Esophagus squamous epithelium (tissue), 5 donors: Measurements from ENCODE around the gene ARSI. TPM values are rescaled to one million over a fixed set of nuclear protein-coding genes. Genes with fewer than 3 reads are reported as not detected.

Experiments
- DNase-seq: peaks from one replicate; lab custom pipeline; 2025; lab: John Stamatoyannopoulos, UW
- H3K27ac ChIP-seq, 4 donors: fragments of 200-600 bp; sonication (generic); one replicate each; pipeline ENCODE4 v1.5.1; 2016 to 2019; ENCODE audit warnings: mild to moderate bottlenecking in 1 of 4
- H3K27me3 ChIP-seq, 4 donors: fragments of 200-600 bp; sonication (generic); 1 replicate in 3 of 4; 2 replicates in 1 of 4; pipeline versions ENCODE4 v1.5.1 to v1.6.0; 2017 to 2021; ENCODE audit warnings: antibody characterized with exemption in 1 of 4
- H3K36me3 ChIP-seq, 3 donors: fragments of 200-600 bp; sonication (generic); one replicate each; pipeline ENCODE4 v1.5.1; 2016 to 2019
- H3K4me1 ChIP-seq, 3 donors: fragments of 200-600 bp; sonication (generic); one replicate each; pipeline ENCODE4 v1.5.1; 2017 to 2019
- H3K4me3 ChIP-seq, 4 donors: fragments of 200-600 bp; sonication (generic); 1 replicate in 3 of 4; 2 replicates in 1 of 4; pipeline ENCODE4 v1.5.1; 2016 to 2019; ENCODE audit warnings: mild to moderate bottlenecking in 2 of 4, moderate library complexity in 1 of 4
- H3K9me3 ChIP-seq, 3 donors: fragments of 200-600 bp; sonication (generic); one replicate each; pipeline ENCODE4 v1.5.1; 2016 to 2019
- POLR2A ChIP-seq, 4 donors: fragments of 450-650 bp; IDR thresholded peaks; one replicate each; pipeline ENCODE4 v1.6.1; 2017; ENCODE audit warnings: antibody characterized with exemption in 4 of 4, mild to moderate bottlenecking in 4 of 4, moderate library complexity in 3 of 4
- WGBS, 2 donors: methylation state at CpG; one replicate each; pipeline ENCODE4 v1.1.5; 2018; 5-methylcytosine and 5-hydroxymethylcytosine counted together
- intact Hi-C: fragments of 100-400 bp; cut with DNase I; formaldehyde crosslinking; loops from one replicate; pipeline ENCODE4 v1.15.0; 2022
- total RNA-seq, 4 donors: library from RNA; depleted of rRNA; stranded (reverse); fragments of >200 nt; gene quantifications; one replicate each; pipeline ENCODE4 v1.1.0, GENCODE V29; 2016
- TF ChIP-seq, protein P1 (sequence below), 6 experiments: fragments of 450-650 bp in 4 of 6; fragments of 200-600 bp in 2 of 6; sonication (generic) in 2 of 6; IDR thresholded peaks; one replicate each; pipeline ENCODE4 v1.5.1; 2016 to 2019; ENCODE audit warnings: antibody characterized with exemption in 6 of 6, mild to moderate bottlenecking in 4 of 6, moderate library complexity in 4 of 6
- donor health status: DM: yes; HTN: yes; CAD: no.

Gene ARSI
- total RNA-seq, 4 donors from 2014 or later, result 2.1 to 7.2 (median 5.1) TPM

DNA sequence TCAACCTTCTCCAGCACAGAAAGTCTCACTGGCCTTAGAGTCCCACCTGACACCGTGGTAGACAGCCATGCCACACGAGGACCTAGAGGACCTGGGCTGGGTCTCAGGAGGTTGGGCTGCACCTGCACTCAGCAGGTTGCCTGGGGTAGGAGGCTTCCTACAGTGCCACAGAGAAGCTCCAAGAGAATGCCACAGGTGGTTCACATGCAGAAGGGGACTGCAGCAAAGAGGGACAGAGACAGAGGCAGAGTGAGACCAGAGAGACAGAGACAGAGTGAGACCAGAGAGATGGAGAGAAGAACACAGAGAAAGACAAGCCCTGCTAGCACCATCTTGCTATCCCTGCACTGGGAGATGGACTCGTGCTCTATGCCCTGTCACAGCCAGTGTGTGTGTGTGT lies 18.8 kb downstream of the ARSI start:
- 40 to 77% methylated on average over 1 of the region's 3 CpGs for WGBS, 2 donors
- no peaks in the 10 kb centered on the region for H3K36me3 ChIP-seq
- no peak for TF ChIP-seq POLR2A (IDR thresholded peaks at IDR 0.05)
- TF ChIP-seq, protein P1, sequence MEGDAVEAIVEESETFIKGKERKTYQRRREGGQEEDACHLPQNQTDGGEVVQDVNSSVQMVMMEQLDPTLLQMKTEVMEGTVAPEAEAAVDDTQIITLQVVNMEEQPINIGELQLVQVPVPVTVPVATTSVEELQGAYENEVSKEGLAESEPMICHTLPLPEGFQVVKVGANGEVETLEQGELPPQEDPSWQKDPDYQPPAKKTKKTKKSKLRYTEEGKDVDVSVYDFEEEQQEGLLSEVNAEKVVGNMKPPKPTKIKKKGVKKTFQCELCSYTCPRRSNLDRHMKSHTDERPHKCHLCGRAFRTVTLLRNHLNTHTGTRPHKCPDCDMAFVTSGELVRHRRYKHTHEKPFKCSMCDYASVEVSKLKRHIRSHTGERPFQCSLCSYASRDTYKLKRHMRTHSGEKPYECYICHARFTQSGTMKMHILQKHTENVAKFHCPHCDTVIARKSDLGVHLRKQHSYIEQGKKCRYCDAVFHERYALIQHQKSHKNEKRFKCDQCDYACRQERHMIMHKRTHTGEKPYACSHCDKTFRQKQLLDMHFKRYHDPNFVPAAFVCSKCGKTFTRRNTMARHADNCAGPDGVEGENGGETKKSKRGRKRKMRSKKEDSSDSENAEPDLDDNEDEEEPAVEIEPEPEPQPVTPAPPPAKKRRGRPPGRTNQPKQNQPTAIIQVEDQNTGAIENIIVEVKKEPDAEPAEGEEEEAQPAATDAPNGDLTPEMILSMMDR (IDR thresholded peaks at IDR 0.05), result no peak
- no peak overlapping the region for H3K4me3 ChIP-seq
- peaks cover 0 to 5% (median 0%) of the 10 kb centered on the region in 4 donors for H3K27me3 ChIP-seq
- H3K4me1 ChIP-seq, result no peaks in the 10 kb centered on the region
- no peak overlapping the region for H3K27ac ChIP-seq
- no peak for DNase-seq
- intact Hi-C loops, result no loop called here
- no peaks in the 10 kb centered on the region for H3K9me3 ChIP-seq

DNA sequence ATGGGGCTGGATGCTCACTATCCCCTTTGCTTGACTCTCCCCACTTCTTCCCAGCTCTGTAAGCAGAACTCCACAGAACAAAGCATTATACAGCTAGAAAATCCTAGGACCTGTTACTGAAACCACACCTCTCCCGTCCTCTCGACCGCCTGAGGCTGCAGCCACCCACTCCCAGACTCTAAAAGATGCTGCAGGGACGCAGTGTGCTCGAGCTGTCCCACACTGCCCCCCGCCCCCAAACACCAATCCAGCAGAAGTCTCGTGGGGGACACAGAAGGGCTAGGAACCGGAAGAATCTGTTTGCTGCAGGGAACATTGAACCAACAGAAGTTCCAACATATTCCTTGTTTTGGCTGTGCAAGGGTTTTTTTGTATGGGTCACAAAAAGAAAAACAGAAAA lies 20.7 kb downstream of the ARSI start:
- Histone ChIP-seq H3K4me1 (no peaks in the 10 kb centered on the region), H3K36me3 (no peaks in the 10 kb centered on the region), H3K9me3 (no peaks in the 10 kb centered on the region), H3K4me3 (no peak overlapping the region), H3K27ac (no peak overlapping the region), H3K27me3 (peaks cover 0 to 5% (median 0%) of the 10 kb centered on the region in 4 donors)
- intact Hi-C loops, result no loop called here
- 69 to 76% methylated on average over 6 to 7 of the region's 8 CpGs for WGBS, 2 donors
- TF ChIP-seq, protein P1 (IDR thresholded peaks at IDR 0.05), result no peak
- no peak for TF ChIP-seq POLR2A (IDR thresholded peaks at IDR 0.05)
- DNase-seq, result no peak

DNA sequence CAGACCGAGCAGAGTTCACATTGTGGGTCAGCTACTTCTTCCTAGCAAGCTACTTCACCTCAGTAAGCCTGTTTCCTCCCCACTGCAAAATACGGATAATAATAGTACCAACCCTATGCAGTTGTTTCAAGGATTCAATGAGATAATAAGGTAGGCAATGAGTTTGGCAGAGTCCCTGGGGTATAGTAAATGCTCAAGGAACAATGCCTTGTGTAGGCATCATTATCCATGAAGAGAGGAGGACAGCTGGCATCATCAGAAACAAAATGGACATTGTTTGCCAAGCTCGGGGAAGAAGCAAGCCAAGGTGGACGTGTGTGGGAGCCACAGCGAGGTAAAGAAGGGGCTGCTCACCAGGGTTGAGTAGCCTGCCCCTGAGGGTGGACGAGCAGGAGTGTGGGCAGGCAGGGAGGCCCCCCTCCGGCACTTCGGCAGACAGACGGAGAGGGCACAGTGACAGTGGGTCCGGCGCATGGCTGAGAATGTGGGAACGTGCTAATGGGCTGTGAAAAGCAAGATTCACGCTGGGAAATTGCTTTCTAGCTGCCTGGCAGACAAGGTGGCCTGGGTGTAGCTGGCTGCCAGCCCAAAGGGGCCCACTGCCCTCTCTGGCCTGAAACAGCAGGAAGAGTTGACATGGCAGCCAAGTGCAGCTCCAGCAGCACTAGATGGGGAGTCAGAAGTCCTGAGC lies 23.2 kb downstream of the ARSI start:
- WGBS, 2 donors, result 80 to 82% methylated on average over 11 to 13 of the region's 13 CpGs
- no peaks in the 10 kb centered on the region for H3K36me3 ChIP-seq
- H3K4me1 ChIP-seq, result no peaks in the 10 kb centered on the region
- DNase-seq, result no peak
- peaks cover 0 to 5% (median 0%) of the 10 kb centered on the region in 4 donors for H3K27me3 ChIP-seq
- H3K27ac ChIP-seq, result no peak overlapping the region
- no peaks in the 10 kb centered on the region for H3K9me3 ChIP-seq
- TF ChIP-seq POLR2A (IDR thresholded peaks at IDR 0.05), result no peak
- TF ChIP-seq, protein P1 (IDR thresholded peaks at IDR 0.05), result no peak
- intact Hi-C loops, result loop anchor here (10.0 kb wide), 2 partner anchors 75 to 155 kb away; partner anchors contain the start of gene TCOF1
- H3K4me3 ChIP-seq, result no peak overlapping the region

DNA sequence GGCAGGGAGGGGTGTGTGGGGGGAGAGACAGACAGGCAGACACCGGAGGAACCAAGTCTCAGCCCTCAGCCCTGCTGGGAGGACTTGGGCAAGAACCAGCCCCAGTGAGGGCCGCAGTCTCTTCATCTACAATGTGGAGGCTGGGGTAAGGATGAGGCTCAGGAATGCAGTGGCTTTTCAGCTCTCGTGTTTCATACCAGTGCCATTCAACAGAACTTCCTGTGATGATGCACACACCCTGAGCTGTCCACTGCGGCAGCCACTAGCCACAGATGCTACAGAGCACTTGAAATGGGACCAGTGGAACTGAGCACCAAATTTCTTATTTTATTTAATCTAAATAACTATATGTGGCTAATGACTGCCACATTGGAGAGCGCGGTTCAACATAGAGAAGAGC lies 23.8 kb downstream of the ARSI start:
- intact Hi-C loops, result loop anchor here (10.0 kb wide), 2 partner anchors 76 to 156 kb away; partner anchors contain the start of gene TCOF1
- DNase-seq, result no peak

More for the DNA sequence above, 23.8 kb downstream of the ARSI start:
- WGBS, 2 donors, result 87 to 93% methylated on average over 2 to 6 of the region's 6 CpGs
- Histone ChIP-seq H3K36me3 (no peaks in the 10 kb centered on the region), H3K9me3 (no peaks in the 10 kb centered on the region), H3K4me3 (no peak overlapping the region), H3K27me3 (peaks cover 0 to 5% (median 0%) of the 10 kb centered on the region in 4 donors), H3K4me1 (no peaks in the 10 kb centered on the region), H3K27ac (no peak overlapping the region)
- TF ChIP-seq, protein P1 (IDR thresholded peaks at IDR 0.05), result no peak
- no peak for TF ChIP-seq POLR2A (IDR thresholded peaks at IDR 0.05)
